Common myeloid progenitor, CD34-positive (primary cell): ENCODE data around the gene SLAMF6.
"Not testable (repeated sequence)": the region's sequence is repeated elsewhere in the genome, so short reads cannot be mapped to it uniquely, and the experiment has no call there.

ENCODE experiments used
- CTCF ChIA-PET: fragments of 350-600 bp; sonication (Branson Sonifier 250); formaldehyde crosslinking; loops from one replicate; lab custom pipeline; 2021; ENCODE audit warnings: antibody characterized with exemption; lab: Charles Lee
- POLR2A ChIA-PET: fragments of 350-600 bp; sonication (Branson Sonifier 250); formaldehyde crosslinking; loops from one replicate; lab custom pipeline; 2021; ENCODE audit warnings: antibody characterized with exemption; lab: Charles Lee
- DNase-seq, 3 donors: peaks; one replicate each; pipeline versions ENCODE4 v3.0.0 to v3.0.0-alpha.2; 2013
- H3K27ac ChIP-seq, 2 experiments: 1 replicate in 1 of 2; 2 replicates in 1 of 2; pipeline ENCODE4 v1.7.0; 2013; ENCODE audit warnings: inconsistent platforms in 2 of 2, low read length in 2 of 2, mild to moderate bottlenecking in 2 of 2, low read depth in 1 of 2, moderate library complexity in 1 of 2; ENCODE audit not compliant: severe bottlenecking in 2 of 2, insufficient read depth in 1 of 2, poor library complexity in 1 of 2
- H3K27me3 ChIP-seq, 5 experiments: replicated peaks in 2 of 5; 1 replicate in 3 of 5; 2 replicates in 2 of 5; pipeline versions ENCODE4 v1.6.1 to v1.7.0; 2013; ENCODE audit warnings: low read length in 4 of 5, mild to moderate bottlenecking in 2 of 5, moderate library complexity in 2 of 5, inconsistent platforms in 1 of 5; ENCODE audit not compliant: insufficient read depth in 5 of 5, control insufficient read depth in 4 of 5
- H3K36me3 ChIP-seq, 4 experiments: 1 replicate in 2 of 4; 2 replicates in 2 of 4; pipeline versions ENCODE4 v1.6.1 to v1.7.0; 2013; ENCODE audit warnings: low read length in 3 of 4, control low read depth in 1 of 4, mild to moderate bottlenecking in 1 of 4; ENCODE audit not compliant: control insufficient read depth in 4 of 4, insufficient read depth in 4 of 4
- H3K4me1 ChIP-seq, 4 experiments: 1 replicate in 3 of 4; 2 replicates in 1 of 4; pipeline versions ENCODE4 v1.6.1 to v1.7.1; 2013; ENCODE audit warnings: low read length in 3 of 4, mild to moderate bottlenecking in 3 of 4, control low read depth in 1 of 4, inconsistent platforms in 1 of 4, moderate library complexity in 1 of 4; ENCODE audit not compliant: control insufficient read depth in 4 of 4, insufficient read depth in 4 of 4; ENCODE audit errors: control extremely low read depth in 1 of 4
- H3K4me3 ChIP-seq, 7 experiments: 1 replicate in 4 of 7; 2 replicates in 3 of 7; pipeline versions ENCODE4 v1.5.1 to v1.7.0; 2013; ENCODE audit warnings: mild to moderate bottlenecking in 7 of 7, low read length in 6 of 7, moderate library complexity in 6 of 7, inconsistent platforms in 2 of 7, low read depth in 2 of 7, control low read depth in 1 of 7; ENCODE audit not compliant: insufficient read depth in 4 of 7, control insufficient read depth in 1 of 7; ENCODE audit errors: extremely low read depth in 1 of 7
- H3K9me3 ChIP-seq, 5 experiments: 1 replicate in 4 of 5; 2 replicates in 1 of 5; pipeline versions ENCODE4 v1.6.1 to v1.7.1; 2013; ENCODE audit warnings: low read length in 4 of 5, mild to moderate bottlenecking in 2 of 5, inconsistent platforms in 1 of 5, low read depth in 1 of 5, moderate library complexity in 1 of 5; ENCODE audit not compliant: control insufficient read depth in 4 of 5, insufficient read depth in 2 of 5; ENCODE audit errors: control extremely low read depth in 1 of 5
- WGBS: methylation state at CpG from one replicate; pipeline ENCODE4 v1.1.5; 2013; ENCODE audit not compliant: insufficient coverage; 5-methylcytosine and 5-hydroxymethylcytosine counted together

SLAMF6 gene

GRCh38 chr1:160499631-160500030 is 23.4 kb downstream of the SLAMF6 start:
- WGBS = 86% methylated on average over 1 of the region's 1 CpG
- H3K27ac ChIP-seq = no peak overlapping the region
- H3K4me1 ChIP-seq = peaks cover 0 to 7% (median 3%) of the 10 kb centered on the region in 4 experiments
- ChIA-PET CTCF (interaction anchor here (0.7 to 1.2 kb wide), 2 partner anchors 13 to 27 kb away, joined by 3 to 4 read pairs; no protein-coding TSS in a partner anchor), POLR2A (no interaction called here)
- H3K4me3 ChIP-seq = no peak overlapping the region
- H3K9me3 ChIP-seq = peaks cover 0 to 4% (median 0%) of the 10 kb centered on the region in 5 experiments
- H3K27me3 ChIP-seq = no peaks in the 10 kb centered on the region
- no peaks in the 10 kb centered on the region for H3K36me3 ChIP-seq
- DNase-seq = peak in 2 of 3 donors; percentile 26 to 43

- H3K36me3 ChIP-seq, H3K4me3 ChIP-seq, POLR2A ChIA-PET, DNase-seq, H3K9me3 ChIP-seq, H3K4me1 ChIP-seq, H3K27ac ChIP-seq, H3K27me3 ChIP-seq, CTCF ChIA-PET: not testable (repeated sequence)
- WGBS = 100% methylated on average over 1 of the region's 3 CpGs
Measured at GRCh38 chr1:160498301-160499065, 24.6 kb downstream of the SLAMF6 start.

GRCh38 chr1:160496334-160496733 is 26.7 kb downstream of the SLAMF6 start:
- H3K4me3 ChIP-seq = no peak overlapping the region
- peaks cover 0 to 12% (median 6%) of the 10 kb centered on the region in 4 experiments for H3K4me1 ChIP-seq
- H3K27ac ChIP-seq = no peak overlapping the region
- peaks cover 0 to 4% (median 0%) of the 10 kb centered on the region in 5 experiments for H3K9me3 ChIP-seq
- POLR2A ChIA-PET = no interaction called here
- no peaks in the 10 kb centered on the region for H3K27me3 ChIP-seq
- CTCF ChIA-PET = no interaction called here
- WGBS = 100% methylated on average over 4 of the region's 4 CpGs
- no peak for DNase-seq
- no peaks in the 10 kb centered on the region for H3K36me3 ChIP-seq

GRCh38 chr1:160494620-160495019 is 28.4 kb downstream of the SLAMF6 start:
- Histone ChIP-seq H3K36me3 (no peaks in the 10 kb centered on the region), H3K9me3 (peaks cover 0 to 4% (median 0%) of the 10 kb centered on the region in 5 experiments), H3K4me3 (no peak overlapping the region), H3K27ac (no peak overlapping the region), H3K27me3 (no peaks in the 10 kb centered on the region), H3K4me1 (peaks cover 0 to 9% (median 3%) of the 10 kb centered on the region in 4 experiments)
- ChIA-PET POLR2A (no interaction called here), CTCF (no interaction called here)
- no peak for DNase-seq
- WGBS = 94% methylated on average over 3 of the region's 3 CpGs

- WGBS = 15% methylated on average over 2 of the region's 2 CpGs
- H3K27ac ChIP-seq = no peak overlapping the region
- POLR2A ChIA-PET = no interaction called here
- no peak for DNase-seq
- peaks cover 0 to 8% (median 2%) of the 10 kb centered on the region in 4 experiments for H3K4me1 ChIP-seq
- CTCF ChIA-PET = interaction anchor here (1.9 kb wide), 1 partner anchor 10 kb away, joined by 5 read pairs; no protein-coding TSS in a partner anchor
- H3K36me3 ChIP-seq = no peaks in the 10 kb centered on the region
- H3K4me3 ChIP-seq = no peak overlapping the region
- H3K27me3 ChIP-seq = no peaks in the 10 kb centered on the region
- H3K9me3 ChIP-seq = no peaks in the 10 kb centered on the region
Measured at GRCh38 chr1:160492617-160493016, 30.4 kb downstream of the SLAMF6 start.

- ChIA-PET CTCF (interaction anchor here (1.9 kb wide), 1 partner anchor 10 kb away, joined by 5 read pairs; no protein-coding TSS in a partner anchor), POLR2A (no interaction called here)
- WGBS = 100% methylated on average over 2 of the region's 3 CpGs
- peaks cover 0 to 8% (median 2%) of the 10 kb centered on the region in 4 experiments for H3K4me1 ChIP-seq
- no peaks in the 10 kb centered on the region for H3K27me3 ChIP-seq
- no peaks in the 10 kb centered on the region for H3K36me3 ChIP-seq
- no peak overlapping the region for H3K4me3 ChIP-seq
- no peaks in the 10 kb centered on the region for H3K9me3 ChIP-seq
- no peak for DNase-seq
- no peak overlapping the region for H3K27ac ChIP-seq
Measured at GRCh38 chr1:160491981-160492380, 31.1 kb downstream of the SLAMF6 start.

GRCh38 chr1:160491017-160491416 is 32.0 kb downstream of the SLAMF6 start:
- DNase-seq = no peak
- H3K9me3 ChIP-seq = no peaks in the 10 kb centered on the region
- H3K4me1 ChIP-seq = peaks cover 0 to 8% (median 2%) of the 10 kb centered on the region in 4 experiments
- WGBS = 100% methylated on average over 4 of the region's 4 CpGs
- H3K36me3 ChIP-seq = no peaks in the 10 kb centered on the region
- no peak overlapping the region for H3K4me3 ChIP-seq
- POLR2A ChIA-PET = no interaction called here
- H3K27ac ChIP-seq = no peak overlapping the region
- CTCF ChIA-PET = interaction anchor here (1.9 kb wide), 1 partner anchor 11 kb away, joined by 5 read pairs; no protein-coding TSS in a partner anchor
- H3K27me3 ChIP-seq = no peaks in the 10 kb centered on the region
